Temporal lobe (tissue), 1 donor: ENCODE results near the gene GUCY2F. TPM values are rescaled to one million over a fixed set of nuclear protein-coding genes. Genes with fewer than 3 reads are reported as not detected.

Experiments used
- total RNA-seq: library from RNA; depleted of rRNA; stranded (reverse); fragments of >200 nt; gene quantifications from one replicate; pipeline ENCODE4 v1.2.3, GENCODE V29; 2014

GUCY2F gene
- total RNA-seq, 1 donor from 2014 or later = under 0.01 TPM

Other genes with a start within 250 kb of the GUCY2F start
- gene NXT2, start 54.8 kb upstream of the GUCY2F start, total RNA-seq = 5.9 TPM
- 1.5 TPM for gene KCNE5, start 143.1 kb upstream of the GUCY2F start, total RNA-seq